Stomach (tissue), 4 donors: ENCODE data around the gene BRAF.

Experiments
- EP300 ChIP-seq: sonication (generic); formaldehyde crosslinking; IDR thresholded peaks from one replicate; pipeline ENCODE4 v1.6.1; 2017; ENCODE audit warnings: antibody characterized with exemption
- POLR2AphosphoS5 ChIP-seq, 3 donors: sonication (generic); formaldehyde crosslinking; IDR thresholded peaks; one replicate each; pipeline ENCODE4 v1.6.1; 2016; ENCODE audit warnings: antibody characterized with exemption in 3 of 3
- TF ChIP-seq, protein P1 (sequence below), 7 experiments: fragments of 450-650 bp in 4 of 7; fragments of 200-600 bp in 3 of 7; sonication (generic) in 3 of 7; IDR thresholded peaks; one replicate each; pipeline ENCODE4 v1.5.1; 2016 to 2019; ENCODE audit warnings: antibody characterized with exemption in 7 of 7, control low read depth in 2 of 7, mild to moderate bottlenecking in 1 of 7

DNA sequence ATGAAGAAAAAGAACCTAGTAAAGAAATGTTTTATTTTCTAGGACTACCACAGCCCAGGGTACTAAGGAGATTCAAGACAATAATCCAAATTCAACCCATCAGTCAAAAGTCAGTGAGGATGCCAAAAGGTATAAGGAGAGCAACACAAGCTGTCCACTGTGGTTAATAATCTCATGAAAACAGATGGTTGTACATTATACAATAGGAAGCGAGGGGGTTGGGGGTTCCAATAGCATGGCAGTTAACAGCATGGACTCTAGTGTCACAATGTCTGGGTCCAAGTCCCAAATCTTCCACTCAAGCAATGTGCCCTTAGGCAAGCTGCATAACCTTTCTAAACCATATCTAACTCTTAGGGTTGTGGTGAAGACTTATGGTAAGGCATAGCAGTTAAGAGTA lies 35.1 kb downstream of the BRAF start:
- TF ChIP-seq, protein P1, sequence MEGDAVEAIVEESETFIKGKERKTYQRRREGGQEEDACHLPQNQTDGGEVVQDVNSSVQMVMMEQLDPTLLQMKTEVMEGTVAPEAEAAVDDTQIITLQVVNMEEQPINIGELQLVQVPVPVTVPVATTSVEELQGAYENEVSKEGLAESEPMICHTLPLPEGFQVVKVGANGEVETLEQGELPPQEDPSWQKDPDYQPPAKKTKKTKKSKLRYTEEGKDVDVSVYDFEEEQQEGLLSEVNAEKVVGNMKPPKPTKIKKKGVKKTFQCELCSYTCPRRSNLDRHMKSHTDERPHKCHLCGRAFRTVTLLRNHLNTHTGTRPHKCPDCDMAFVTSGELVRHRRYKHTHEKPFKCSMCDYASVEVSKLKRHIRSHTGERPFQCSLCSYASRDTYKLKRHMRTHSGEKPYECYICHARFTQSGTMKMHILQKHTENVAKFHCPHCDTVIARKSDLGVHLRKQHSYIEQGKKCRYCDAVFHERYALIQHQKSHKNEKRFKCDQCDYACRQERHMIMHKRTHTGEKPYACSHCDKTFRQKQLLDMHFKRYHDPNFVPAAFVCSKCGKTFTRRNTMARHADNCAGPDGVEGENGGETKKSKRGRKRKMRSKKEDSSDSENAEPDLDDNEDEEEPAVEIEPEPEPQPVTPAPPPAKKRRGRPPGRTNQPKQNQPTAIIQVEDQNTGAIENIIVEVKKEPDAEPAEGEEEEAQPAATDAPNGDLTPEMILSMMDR (IDR thresholded peaks at IDR 0.05) = no peak
- no peak for TF ChIP-seq EP300
- TF ChIP-seq POLR2AphosphoS5 (IDR thresholded peaks at IDR 0.05) = no peak
